ENCODE results near the gene GNAO1.

The GNAO1 gene

DNA sequence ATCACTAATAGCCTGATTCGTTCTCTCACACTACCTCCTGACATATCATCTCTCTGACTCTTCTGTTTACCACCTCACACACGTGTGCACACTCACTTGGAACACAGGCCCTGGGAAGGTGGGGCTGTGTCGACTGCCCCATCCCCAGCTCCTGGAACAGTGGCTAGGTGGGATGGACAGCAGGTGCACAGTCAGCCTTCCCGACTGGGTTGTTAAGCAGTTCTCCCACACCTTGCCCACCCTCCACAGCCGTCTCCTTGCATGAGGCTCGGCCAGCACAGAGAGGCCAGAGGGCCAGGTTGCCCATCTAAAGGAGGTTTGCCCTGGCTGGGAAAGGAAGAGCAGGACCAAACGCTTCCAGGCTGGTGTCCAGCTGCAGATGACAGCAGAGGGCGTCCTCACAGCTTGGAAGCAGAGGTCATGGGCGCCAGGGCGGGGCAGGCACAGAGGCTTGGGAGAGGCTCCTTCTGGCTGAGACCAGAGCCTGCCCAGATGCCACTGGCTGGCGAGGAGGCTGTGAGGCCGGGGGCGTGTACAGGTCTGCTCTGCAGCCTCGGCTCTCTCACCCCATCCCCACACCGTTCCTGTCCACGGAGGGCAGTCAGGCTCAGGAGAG, 141.3 kb downstream of the GNAO1 start:
- peak; percentile 89 for ATAC-seq
- TF ChIP-seq, protein P1, sequence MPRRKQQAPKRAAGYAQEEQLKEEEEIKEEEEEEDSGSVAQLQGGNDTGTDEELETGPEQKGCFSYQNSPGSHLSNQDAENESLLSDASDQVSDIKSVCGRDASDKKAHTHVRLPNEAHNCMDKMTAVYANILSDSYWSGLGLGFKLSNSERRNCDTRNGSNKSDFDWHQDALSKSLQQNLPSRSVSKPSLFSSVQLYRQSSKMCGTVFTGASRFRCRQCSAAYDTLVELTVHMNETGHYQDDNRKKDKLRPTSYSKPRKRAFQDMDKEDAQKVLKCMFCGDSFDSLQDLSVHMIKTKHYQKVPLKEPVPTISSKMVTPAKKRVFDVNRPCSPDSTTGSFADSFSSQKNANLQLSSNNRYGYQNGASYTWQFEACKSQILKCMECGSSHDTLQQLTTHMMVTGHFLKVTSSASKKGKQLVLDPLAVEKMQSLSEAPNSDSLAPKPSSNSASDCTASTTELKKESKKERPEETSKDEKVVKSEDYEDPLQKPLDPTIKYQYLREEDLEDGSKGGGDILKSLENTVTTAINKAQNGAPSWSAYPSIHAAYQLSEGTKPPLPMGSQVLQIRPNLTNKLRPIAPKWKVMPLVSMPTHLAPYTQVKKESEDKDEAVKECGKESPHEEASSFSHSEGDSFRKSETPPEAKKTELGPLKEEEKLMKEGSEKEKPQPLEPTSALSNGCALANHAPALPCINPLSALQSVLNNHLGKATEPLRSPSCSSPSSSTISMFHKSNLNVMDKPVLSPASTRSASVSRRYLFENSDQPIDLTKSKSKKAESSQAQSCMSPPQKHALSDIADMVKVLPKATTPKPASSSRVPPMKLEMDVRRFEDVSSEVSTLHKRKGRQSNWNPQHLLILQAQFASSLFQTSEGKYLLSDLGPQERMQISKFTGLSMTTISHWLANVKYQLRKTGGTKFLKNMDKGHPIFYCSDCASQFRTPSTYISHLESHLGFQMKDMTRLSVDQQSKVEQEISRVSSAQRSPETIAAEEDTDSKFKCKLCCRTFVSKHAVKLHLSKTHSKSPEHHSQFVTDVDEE (CRISPR knock-in tag; IDR thresholded peaks at IDR 0.05), result no peak

DNA sequence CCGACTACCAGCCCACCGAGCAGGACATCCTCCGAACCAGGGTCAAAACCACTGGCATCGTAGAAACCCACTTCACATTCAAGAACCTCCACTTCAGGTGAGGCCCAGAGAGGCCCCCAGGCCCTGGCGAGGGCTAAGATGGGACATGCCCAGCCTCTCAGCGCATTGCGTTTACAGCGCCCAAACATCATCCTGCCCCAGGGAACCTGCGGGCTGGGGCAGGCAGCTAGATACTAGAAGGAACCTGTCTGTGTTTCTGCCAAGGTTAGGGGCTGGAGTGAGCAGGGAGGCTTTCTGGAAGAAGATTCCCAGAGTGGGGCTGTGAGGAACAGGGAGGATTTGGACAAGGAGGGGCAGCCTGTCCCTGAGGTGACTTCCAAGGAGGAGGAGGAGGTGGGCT, 143.5 kb downstream of the GNAO1 start:
- ATAC-seq, result no peak

DNA sequence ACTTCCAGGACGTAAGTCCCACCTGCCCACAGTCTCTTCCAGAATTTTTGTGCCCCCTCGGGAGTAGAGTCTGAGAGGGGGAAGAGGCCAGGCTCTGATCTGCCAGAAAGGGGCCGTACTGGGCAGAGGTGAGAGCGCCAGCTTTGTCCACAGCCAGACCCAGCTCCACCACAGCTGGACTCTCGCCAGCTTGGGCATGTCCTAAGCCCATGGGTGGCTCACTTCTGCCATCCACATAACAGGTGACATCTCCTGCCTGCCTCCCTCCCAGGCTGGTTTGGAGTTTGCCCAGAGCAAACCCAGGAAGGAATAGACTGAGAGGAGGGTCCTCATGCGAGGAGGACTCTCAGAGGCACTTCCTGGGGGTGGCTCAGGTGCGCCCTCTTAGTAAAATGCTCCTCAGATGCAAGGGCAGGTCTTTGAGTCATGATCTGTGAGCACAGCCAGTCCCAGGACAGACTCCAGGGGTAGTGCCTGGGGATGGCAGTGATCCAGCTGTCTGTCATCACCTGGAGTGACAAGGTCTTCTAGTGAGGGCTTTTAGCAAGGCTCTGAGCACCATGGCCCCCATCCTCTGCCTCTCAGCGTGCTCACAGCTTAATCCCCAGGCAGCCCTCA, 144.9 kb downstream of the GNAO1 start:
- ATAC-seq, result no peak
- TF ChIP-seq, protein P2, sequence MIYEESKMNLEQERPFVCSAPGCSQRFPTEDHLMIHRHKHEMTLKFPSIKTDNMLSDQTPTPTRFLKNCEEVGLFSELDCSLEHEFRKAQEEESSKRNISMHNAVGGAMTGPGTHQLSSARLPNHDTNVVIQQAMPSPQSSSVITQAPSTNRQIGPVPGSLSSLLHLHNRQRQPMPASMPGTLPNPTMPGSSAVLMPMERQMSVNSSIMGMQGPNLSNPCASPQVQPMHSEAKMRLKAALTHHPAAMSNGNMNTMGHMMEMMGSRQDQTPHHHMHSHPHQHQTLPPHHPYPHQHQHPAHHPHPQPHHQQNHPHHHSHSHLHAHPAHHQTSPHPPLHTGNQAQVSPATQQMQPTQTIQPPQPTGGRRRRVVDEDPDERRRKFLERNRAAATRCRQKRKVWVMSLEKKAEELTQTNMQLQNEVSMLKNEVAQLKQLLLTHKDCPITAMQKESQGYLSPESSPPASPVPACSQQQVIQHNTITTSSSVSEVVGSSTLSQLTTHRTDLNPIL (CRISPR knock-in tag; IDR thresholded peaks at IDR 0.05; ENCODE audit: low read depth), result no peak
- TF ChIP-seq ZNF70 (CRISPR knock-in tag; IDR thresholded peaks at IDR 0.05), result no peak

More for the DNA sequence above, 143.5 kb downstream of the GNAO1 start:
- TF ChIP-seq SNAI2 (CRISPR knock-in tag; IDR thresholded peaks at IDR 0.05) (no peak), BACH2 (CRISPR knock-in tag; IDR thresholded peaks at IDR 0.05; ENCODE audit: borderline replicate concordance) (no peak), ARNTL (CRISPR knock-in tag; IDR thresholded peaks at IDR 0.05; ENCODE audit: borderline replicate concordance, low read depth) (no peak), ZNF70 (CRISPR knock-in tag; IDR thresholded peaks at IDR 0.05) (no peak), OSR1 (CRISPR knock-in tag; IDR thresholded peaks at IDR 0.05) (no peak), GLIS3 (CRISPR knock-in tag; IDR thresholded peaks at IDR 0.05) (no peak), CSDC2 (CRISPR knock-in tag; IDR thresholded peaks at IDR 0.05) (no peak)
- TF ChIP-seq, protein P1 (CRISPR knock-in tag; IDR thresholded peaks at IDR 0.05), result no peak

DNA sequence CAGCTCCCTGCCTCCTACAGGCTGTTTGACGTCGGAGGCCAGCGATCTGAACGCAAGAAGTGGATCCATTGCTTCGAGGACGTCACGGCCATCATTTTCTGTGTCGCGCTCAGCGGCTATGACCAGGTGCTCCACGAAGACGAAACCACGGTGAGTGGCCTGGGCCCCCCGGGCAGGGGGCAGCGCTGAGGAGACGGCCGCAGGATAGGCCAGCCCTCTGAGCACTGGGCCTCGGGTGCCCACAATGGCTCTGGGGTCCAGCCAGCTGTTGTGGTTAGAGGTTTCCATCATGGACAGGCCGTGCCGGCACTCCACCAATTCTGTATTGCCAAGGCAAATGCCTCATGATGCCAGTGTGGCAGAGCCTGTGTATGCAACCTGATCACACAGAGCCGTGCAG, 145.4 kb downstream of the GNAO1 start:
- no peak for TF ChIP-seq CSDC2 (CRISPR knock-in tag; IDR thresholded peaks at IDR 0.05)
- no peak for ATAC-seq

DNA sequence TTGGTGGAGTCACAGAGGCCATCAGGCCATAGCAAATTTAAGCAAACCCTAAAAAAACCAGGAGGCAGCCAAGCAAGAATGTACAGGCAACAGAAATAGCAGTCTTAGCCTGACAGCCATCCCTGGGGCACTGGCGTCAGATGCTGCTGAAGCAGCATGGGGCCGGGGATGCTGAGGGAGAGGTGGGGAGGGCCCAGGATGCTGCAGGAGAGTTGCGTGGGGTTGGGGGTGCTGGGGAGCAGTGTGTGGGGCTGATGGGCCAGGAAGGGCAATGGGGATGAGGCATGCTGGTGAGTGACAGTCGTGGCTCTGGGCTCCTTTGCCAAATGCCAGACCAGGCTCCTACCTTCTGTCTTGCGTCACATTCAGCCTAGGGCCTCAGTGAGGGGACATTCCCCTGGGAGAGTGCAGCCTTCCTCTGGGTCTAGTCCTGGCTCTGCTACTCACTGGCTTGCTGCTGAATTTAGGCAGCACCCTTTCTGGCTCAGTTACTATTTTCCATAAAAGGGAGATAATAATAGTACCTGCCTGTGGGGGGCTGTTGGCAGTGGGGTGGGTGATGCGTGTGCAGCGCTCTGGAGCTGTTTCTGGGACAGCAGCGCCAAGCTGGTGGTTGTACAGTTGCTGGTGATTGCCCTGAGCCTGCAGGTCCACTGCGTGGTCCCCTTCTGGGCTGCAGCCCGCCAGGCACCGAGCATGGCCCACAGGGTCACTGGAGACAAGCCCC, 146.0 kb downstream of the GNAO1 start:
- no peak for ATAC-seq
- no peak for TF ChIP-seq ZC3H10 (CRISPR knock-in tag; IDR thresholded peaks at IDR 0.05)
- TF ChIP-seq RARB (CRISPR knock-in tag; IDR thresholded peaks at IDR 0.05), result no peak
- TF ChIP-seq, protein P3, sequence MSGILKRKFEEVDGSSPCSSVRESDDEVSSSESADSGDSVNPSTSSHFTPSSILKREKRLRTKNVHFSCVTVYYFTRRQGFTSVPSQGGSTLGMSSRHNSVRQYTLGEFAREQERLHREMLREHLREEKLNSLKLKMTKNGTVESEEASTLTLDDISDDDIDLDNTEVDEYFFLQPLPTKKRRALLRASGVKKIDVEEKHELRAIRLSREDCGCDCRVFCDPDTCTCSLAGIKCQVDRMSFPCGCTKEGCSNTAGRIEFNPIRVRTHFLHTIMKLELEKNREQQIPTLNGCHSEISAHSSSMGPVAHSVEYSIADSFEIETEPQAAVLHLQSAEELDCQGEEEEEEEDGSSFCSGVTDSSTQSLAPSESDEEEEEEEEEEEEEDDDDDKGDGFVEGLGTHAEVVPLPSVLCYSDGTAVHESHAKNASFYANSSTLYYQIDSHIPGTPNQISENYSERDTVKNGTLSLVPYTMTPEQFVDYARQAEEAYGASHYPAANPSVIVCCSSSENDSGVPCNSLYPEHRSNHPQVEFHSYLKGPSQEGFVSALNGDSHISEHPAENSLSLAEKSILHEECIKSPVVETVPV (CRISPR knock-in tag; IDR thresholded peaks at IDR 0.05), result no peak
- TF ChIP-seq SNAI2 (CRISPR knock-in tag; IDR thresholded peaks at IDR 0.05), result no peak
- no peak for TF ChIP-seq ZNF8 (CRISPR knock-in tag; IDR thresholded peaks at IDR 0.05)
- TF ChIP-seq, protein P2 (CRISPR knock-in tag; IDR thresholded peaks at IDR 0.05; ENCODE audit: low read depth), result no peak
- TF ChIP-seq CSDC2 (CRISPR knock-in tag; IDR thresholded peaks at IDR 0.05), result no peak
- TF ChIP-seq ESRRG (CRISPR knock-in tag; IDR thresholded peaks at IDR 0.05), result no peak
- TF ChIP-seq BACH2 (CRISPR knock-in tag; IDR thresholded peaks at IDR 0.05; ENCODE audit: borderline replicate concordance), result no peak
- TF ChIP-seq, protein P4, sequence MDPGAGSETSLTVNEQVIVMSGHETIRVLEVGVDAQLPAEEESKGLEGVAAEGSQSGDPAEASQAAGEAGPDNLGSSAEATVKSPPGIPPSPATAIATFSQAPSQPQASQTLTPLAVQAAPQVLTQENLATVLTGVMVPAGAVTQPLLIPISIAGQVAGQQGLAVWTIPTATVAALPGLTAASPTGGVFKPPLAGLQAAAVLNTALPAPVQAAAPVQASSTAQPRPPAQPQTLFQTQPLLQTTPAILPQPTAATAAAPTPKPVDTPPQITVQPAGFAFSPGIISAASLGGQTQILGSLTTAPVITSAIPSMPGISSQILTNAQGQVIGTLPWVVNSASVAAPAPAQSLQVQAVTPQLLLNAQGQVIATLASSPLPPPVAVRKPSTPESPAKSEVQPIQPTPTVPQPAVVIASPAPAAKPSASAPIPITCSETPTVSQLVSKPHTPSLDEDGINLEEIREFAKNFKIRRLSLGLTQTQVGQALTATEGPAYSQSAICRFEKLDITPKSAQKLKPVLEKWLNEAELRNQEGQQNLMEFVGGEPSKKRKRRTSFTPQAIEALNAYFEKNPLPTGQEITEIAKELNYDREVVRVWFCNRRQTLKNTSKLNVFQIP (CRISPR knock-in tag; IDR thresholded peaks at IDR 0.05; ENCODE audit: borderline replicate concordance, low read depth), result no peak
- no peak for TF ChIP-seq TOX (CRISPR knock-in tag; IDR thresholded peaks at IDR 0.05; ENCODE audit: borderline replicate concordance)
- TF ChIP-seq ZNF565 (CRISPR knock-in tag; conservative IDR thresholded peaks at IDR 0.05; ENCODE audit: low read depth), result no peak
- TF ChIP-seq ZNF70 (CRISPR knock-in tag; IDR thresholded peaks at IDR 0.05), result no peak
- TF ChIP-seq PPARA (CRISPR knock-in tag; IDR thresholded peaks at IDR 0.05; ENCODE audit: borderline replicate concordance), result no peak
- TF ChIP-seq GLIS3 (CRISPR knock-in tag; IDR thresholded peaks at IDR 0.05), result no peak
- TF ChIP-seq OSR1 (CRISPR knock-in tag; IDR thresholded peaks at IDR 0.05), result no peak
- no peak for TF ChIP-seq ISL1 (CRISPR knock-in tag; IDR thresholded peaks at IDR 0.05)
- TF ChIP-seq ZFP3 (CRISPR knock-in tag; IDR thresholded peaks at IDR 0.05), result no peak
- TF ChIP-seq ARNTL (CRISPR knock-in tag; IDR thresholded peaks at IDR 0.05; ENCODE audit: borderline replicate concordance, low read depth), result no peak
